Measurements from ENCODE around the gene CXCL11.

DNA sequence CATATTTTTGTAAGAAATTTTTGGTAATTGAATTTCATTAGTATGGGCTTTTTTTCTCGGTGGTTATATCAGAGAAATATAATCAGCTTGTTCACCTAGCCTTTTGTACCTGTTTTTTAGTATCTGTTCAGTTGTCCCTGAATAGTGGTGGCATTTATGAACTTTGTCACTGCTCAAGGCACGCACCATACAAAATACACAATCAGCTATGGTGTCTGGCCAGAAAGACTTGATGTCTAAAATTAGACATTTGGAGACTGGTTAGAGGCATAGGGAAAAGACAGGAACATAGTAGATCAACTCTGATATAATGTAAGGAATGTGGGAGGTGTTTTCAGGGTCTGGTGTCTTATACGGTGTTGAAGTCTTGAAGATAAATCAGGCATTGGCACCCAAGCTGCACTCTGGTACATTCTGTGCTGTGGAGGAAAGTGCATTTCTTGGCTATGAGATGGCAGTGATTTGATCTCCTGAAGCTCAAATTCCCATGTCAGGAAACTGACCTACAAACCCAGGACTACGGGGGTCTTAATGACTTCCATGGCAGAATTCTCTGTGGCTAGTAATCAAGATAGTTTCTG is 42.3 kb upstream of the CXCL11 start:
- TF ChIP-seq TEAD4 (IDR thresholded peaks at IDR 0.05), result no peak
- TF ChIP-seq, protein P1, sequence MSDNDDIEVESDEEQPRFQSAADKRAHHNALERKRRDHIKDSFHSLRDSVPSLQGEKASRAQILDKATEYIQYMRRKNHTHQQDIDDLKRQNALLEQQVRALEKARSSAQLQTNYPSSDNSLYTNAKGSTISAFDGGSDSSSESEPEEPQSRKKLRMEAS (IDR thresholded peaks at IDR 0.05), result no peak

All from Ishikawa (cell line).